ENCODE measurements around the gene EPS8L2. TPM values are rescaled to one million over a fixed set of nuclear protein-coding genes. Genes with fewer than 3 reads are reported as not detected.

EPS8L2 gene
- total RNA-seq, 4 donors from 2014 or later, result 163 to 367 (median 238) TPM

DNA sequence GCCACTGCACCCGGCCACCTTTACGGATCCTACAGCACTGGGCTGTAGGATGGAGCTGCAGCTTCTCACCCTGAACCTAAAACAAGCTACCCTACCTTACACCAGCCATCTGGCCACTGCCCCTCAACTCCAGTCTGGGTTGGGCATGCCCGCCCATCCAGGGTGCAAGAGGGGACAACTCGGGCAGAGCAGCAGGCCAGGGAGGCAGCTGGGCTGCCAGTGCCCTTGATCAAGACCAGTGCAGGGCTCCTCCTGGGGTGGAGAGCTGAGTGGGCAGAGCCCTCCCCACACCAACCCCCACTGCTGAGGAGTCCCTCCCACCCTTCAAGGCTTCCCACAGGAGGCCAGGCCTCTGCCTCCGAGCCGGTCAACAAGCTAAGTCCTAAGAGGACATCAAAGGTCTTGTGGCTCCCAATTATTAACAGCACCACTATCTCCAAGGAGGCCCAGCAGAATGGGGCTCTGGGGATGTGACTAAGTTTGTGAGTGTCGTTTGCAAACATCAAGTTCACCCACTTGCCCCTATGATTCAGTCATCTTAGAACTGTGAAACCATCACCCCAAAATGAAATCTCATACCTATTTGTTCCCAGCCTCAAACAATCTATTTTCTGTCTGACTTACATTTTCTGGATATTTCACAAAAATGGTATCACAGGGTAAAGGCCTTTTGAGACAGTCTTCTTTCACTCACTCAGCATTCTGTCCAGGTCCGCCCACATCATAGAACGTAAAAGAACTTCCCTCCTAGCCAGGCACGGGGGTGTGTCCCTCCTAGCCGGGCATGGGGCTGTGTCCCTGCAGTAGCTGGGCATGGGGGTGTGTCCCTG lies 60.3 kb downstream of the EPS8L2 start:
- Histone ChIP-seq H3K36me3 (peaks cover 33 to 97% (median 49%) of the 10 kb centered on the region in 3 donors), H3K4me1 (peaks cover 0 to 36% (median 7%) of the 10 kb centered on the region in 3 donors), H3K9me3 (no peaks in the 10 kb centered on the region), H3K4me3 (no peak overlapping the region), H3K27me3 (no peaks in the 10 kb centered on the region), H3K27ac (peak overlapping the region in 2 of 4 donors; percentile 14 to 89)
- DNase-seq, result no peak
- WGBS, 2 donors, result 52 to 54% methylated on average over 5 of the region's 11 CpGs
- intact Hi-C loops (cut with DNase I), result no loop called here
- TF ChIP-seq, protein P1, sequence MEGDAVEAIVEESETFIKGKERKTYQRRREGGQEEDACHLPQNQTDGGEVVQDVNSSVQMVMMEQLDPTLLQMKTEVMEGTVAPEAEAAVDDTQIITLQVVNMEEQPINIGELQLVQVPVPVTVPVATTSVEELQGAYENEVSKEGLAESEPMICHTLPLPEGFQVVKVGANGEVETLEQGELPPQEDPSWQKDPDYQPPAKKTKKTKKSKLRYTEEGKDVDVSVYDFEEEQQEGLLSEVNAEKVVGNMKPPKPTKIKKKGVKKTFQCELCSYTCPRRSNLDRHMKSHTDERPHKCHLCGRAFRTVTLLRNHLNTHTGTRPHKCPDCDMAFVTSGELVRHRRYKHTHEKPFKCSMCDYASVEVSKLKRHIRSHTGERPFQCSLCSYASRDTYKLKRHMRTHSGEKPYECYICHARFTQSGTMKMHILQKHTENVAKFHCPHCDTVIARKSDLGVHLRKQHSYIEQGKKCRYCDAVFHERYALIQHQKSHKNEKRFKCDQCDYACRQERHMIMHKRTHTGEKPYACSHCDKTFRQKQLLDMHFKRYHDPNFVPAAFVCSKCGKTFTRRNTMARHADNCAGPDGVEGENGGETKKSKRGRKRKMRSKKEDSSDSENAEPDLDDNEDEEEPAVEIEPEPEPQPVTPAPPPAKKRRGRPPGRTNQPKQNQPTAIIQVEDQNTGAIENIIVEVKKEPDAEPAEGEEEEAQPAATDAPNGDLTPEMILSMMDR (IDR thresholded peaks at IDR 0.05), result no peak
- no peak for TF ChIP-seq POLR2A (IDR thresholded peaks at IDR 0.05)

GRCh38 chr11:766936-767210 lies 60.8 kb downstream of the EPS8L2 start:
- Histone ChIP-seq H3K36me3 (peaks cover 33 to 97% (median 44%) of the 10 kb centered on the region in 3 donors), H3K27me3 (no peaks in the 10 kb centered on the region), H3K9me3 (no peaks in the 10 kb centered on the region), H3K4me1 (peaks cover 0 to 39% (median 7%) of the 10 kb centered on the region in 3 donors), H3K4me3 (no peak overlapping the region), H3K27ac (no peak overlapping the region)
- DNase-seq, result no peak
- WGBS, 2 donors, result 95 to 97% methylated on average over 2 of the region's 2 CpGs
- TF ChIP-seq, protein P1 (IDR thresholded peaks at IDR 0.05), result no peak
- no peak for TF ChIP-seq POLR2A (IDR thresholded peaks at IDR 0.05)
- intact Hi-C loops (cut with DNase I), result no loop called here

DNA sequence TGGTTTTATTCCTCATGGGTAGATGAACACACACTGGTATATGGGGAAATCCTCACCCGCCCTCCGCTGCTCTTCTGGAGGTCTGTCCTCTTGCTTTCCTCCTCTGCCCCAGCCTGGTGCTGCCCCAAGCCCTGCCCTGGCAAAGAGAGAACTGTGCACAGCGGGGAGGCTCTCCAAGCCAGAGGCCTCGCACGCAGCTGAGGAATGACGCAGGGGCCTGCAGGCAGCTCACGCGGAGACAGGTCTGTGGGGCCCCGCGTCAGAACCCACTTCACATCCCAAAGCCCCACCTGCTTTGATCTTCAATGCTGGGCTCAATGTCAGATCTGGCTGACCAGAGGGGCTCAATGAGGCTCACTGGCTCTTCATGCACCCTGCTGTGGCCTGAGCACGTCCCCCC lies 61.2 kb downstream of the EPS8L2 start:
- Histone ChIP-seq H3K27ac (no peak overlapping the region), H3K4me3 (no peak overlapping the region), H3K27me3 (no peaks in the 10 kb centered on the region), H3K9me3 (no peaks in the 10 kb centered on the region), H3K36me3 (peaks cover 33 to 97% (median 48%) of the 10 kb centered on the region in 3 donors), H3K4me1 (peaks cover 0 to 36% (median 7%) of the 10 kb centered on the region in 3 donors)
- 71 to 100% methylated on average over 2 to 4 of the region's 11 CpGs for WGBS, 2 donors
- intact Hi-C loops (cut with DNase I), result no loop called here
- no peak for TF ChIP-seq POLR2A (IDR thresholded peaks at IDR 0.05)
- TF ChIP-seq, protein P1 (IDR thresholded peaks at IDR 0.05), result no peak
- no peak for DNase-seq

DNA sequence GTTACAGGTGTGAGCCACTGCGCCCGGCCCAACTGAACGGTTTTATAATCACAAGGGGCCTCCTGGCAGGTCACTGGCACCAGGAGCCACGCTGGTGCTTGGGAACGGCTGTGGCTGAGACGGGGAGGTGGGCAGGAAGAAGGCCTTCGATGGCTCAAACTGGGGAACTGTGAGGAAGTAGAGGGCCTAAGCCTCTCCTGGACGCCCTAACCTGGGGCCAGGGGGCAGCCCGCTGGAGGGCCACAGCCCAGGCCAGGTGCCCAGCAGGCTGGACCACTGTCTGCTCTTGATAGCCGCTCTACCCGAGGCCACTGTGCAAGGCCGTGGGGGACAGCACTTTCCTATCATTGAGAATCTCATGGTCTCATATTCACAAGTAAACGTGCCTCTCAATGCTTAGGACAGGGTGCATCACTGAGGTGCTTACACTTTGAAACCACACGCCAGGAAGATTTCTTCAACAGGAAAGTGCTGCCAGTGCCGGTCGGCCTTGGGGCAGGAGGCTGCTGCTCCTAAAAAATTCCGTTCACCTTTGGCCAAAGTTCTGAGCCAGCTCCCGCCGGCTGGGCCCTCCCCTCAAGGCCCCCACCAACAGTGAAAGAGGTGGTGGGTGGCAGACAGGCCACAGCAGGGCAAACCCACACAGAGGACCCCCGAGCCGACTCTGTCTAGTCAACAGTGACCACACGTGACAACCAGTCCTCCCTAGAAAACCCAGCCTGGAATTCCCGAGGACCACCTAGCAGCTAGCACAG lies 64.0 kb downstream of the EPS8L2 start:
- H3K27me3 ChIP-seq, result no peaks in the 10 kb centered on the region
- no peak for DNase-seq
- H3K4me3 ChIP-seq, result no peak overlapping the region
- peaks cover 3 to 39% (median 4%) of the 10 kb centered on the region in 3 donors for H3K4me1 ChIP-seq
- WGBS, 2 donors, result 90 to 92% methylated on average over 4 to 5 of the region's 23 CpGs
- TF ChIP-seq, protein P1 (IDR thresholded peaks at IDR 0.05), result no peak
- TF ChIP-seq POLR2A (IDR thresholded peaks at IDR 0.05), result no peak
- H3K9me3 ChIP-seq, result no peaks in the 10 kb centered on the region
- H3K36me3 ChIP-seq, result peaks cover 24 to 99% (median 41%) of the 10 kb centered on the region in 3 donors
- intact Hi-C loops (cut with DNase I), result no loop called here
- no peak overlapping the region for H3K27ac ChIP-seq

All from esophagus squamous epithelium (tissue), 5 donors.